OCI-LY3 (cell line): Measurements from ENCODE around the gene GRIK1.

Source experiments
- CTCF ChIP-seq: fragments of 200-600, 300-600 bp; sonication (generic); IDR thresholded peaks from 2 replicates; pipeline ENCODE4 v1.5.1; 2014; ENCODE audit warnings: antibody characterized with exemption, low read length, low read depth
- EZH2phosphoT487 ChIP-seq: fragments of 200-600 bp; shearing (Covaris generic); IDR thresholded peaks from 2 replicates; pipeline ENCODE4 v1.6.1; 2018; ENCODE audit warnings: antibody characterized with exemption, mixed run types, low read depth

GRCh38 chr21:29691616-29692491, 247.9 kb downstream of the GRIK1 start:
- TF ChIP-seq CTCF (no peak), EZH2phosphoT487 (no peak)
